Measurements from ENCODE around the gene TMIGD2.

DNA sequence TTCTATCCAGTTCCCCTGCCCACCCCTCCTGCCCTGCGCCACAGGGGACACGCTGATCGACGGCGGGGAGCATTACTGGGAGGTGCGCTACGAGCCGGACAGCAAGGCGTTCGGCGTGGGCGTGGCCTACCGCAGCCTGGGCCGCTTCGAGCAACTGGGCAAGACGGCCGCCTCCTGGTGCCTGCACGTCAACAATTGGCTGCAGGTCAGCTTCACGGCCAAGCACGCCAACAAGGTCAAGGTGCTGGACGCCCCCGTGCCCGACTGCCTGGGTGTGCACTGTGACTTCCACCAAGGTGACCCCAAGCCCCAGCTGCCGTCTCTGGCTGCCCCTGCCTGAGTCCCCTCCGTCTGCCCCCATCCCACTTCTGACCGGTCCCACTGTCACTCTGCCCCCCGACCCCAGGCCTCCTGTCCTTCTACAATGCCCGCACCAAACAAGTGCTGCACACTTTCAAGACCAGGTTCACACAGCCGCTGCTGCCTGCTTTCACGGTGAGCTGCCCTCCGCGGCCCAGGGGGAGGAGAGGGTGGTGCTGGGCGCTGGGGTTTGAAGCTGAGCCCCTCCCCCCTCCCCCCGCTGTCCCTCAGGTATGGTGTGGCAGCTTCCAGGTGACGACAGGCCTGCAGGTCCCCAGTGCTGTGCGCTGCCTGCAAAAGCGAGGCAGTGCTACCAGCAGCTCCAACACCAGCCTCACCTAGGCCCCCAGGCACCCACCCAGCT is 20.9 kb upstream of the TMIGD2 start:
- TF ChIP-seq CTCF (IDR thresholded peaks at IDR 0.05; ENCODE audit: low read depth, low read length, missing input control) = no peak
- no peak for TF ChIP-seq NR2F2 (IDR thresholded peaks at IDR 0.05)
- TF ChIP-seq YY1 (IDR thresholded peaks at IDR 0.05) = no peak
- TF ChIP-seq, protein P1, sequence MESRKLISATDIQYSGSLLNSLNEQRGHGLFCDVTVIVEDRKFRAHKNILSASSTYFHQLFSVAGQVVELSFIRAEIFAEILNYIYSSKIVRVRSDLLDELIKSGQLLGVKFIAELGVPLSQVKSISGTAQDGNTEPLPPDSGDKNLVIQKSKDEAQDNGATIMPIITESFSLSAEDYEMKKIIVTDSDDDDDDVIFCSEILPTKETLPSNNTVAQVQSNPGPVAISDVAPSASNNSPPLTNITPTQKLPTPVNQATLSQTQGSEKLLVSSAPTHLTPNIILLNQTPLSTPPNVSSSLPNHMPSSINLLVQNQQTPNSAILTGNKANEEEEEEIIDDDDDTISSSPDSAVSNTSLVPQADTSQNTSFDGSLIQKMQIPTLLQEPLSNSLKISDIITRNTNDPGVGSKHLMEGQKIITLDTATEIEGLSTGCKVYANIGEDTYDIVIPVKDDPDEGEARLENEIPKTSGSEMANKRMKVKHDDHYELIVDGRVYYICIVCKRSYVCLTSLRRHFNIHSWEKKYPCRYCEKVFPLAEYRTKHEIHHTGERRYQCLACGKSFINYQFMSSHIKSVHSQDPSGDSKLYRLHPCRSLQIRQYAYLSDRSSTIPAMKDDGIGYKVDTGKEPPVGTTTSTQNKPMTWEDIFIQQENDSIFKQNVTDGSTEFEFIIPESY (IDR thresholded peaks at IDR 0.05) = no peak
- TF ChIP-seq RAD21 (IDR thresholded peaks at IDR 0.05) = no peak
- no peak for TF ChIP-seq ATF3 (IDR thresholded peaks at IDR 0.05)
- TF ChIP-seq, protein P2, sequence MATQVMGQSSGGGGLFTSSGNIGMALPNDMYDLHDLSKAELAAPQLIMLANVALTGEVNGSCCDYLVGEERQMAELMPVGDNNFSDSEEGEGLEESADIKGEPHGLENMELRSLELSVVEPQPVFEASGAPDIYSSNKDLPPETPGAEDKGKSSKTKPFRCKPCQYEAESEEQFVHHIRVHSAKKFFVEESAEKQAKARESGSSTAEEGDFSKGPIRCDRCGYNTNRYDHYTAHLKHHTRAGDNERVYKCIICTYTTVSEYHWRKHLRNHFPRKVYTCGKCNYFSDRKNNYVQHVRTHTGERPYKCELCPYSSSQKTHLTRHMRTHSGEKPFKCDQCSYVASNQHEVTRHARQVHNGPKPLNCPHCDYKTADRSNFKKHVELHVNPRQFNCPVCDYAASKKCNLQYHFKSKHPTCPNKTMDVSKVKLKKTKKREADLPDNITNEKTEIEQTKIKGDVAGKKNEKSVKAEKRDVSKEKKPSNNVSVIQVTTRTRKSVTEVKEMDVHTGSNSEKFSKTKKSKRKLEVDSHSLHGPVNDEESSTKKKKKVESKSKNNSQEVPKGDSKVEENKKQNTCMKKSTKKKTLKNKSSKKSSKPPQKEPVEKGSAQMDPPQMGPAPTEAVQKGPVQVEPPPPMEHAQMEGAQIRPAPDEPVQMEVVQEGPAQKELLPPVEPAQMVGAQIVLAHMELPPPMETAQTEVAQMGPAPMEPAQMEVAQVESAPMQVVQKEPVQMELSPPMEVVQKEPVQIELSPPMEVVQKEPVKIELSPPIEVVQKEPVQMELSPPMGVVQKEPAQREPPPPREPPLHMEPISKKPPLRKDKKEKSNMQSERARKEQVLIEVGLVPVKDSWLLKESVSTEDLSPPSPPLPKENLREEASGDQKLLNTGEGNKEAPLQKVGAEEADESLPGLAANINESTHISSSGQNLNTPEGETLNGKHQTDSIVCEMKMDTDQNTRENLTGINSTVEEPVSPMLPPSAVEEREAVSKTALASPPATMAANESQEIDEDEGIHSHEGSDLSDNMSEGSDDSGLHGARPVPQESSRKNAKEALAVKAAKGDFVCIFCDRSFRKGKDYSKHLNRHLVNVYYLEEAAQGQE (IDR thresholded peaks at IDR 0.05) = no peak
- no peak for TF ChIP-seq EGR1 (IDR thresholded peaks at IDR 0.05; ENCODE audit: low read depth in 2 of 2)
- TF ChIP-seq RXRA (IDR thresholded peaks at IDR 0.05) = no peak
- no peak for TF ChIP-seq GABPA (IDR thresholded peaks at IDR 0.05 in 1 of 2, conservative IDR thresholded peaks at IDR 0.05 in 1 of 2)
- TF ChIP-seq FOXA1 (IDR thresholded peaks at IDR 0.05) = no peak
- TF ChIP-seq JUND (IDR thresholded peaks at IDR 0.05) = no peak
- no peak for TF ChIP-seq TAF1 (conservative IDR thresholded peaks at IDR 0.05)
